ENCODE data around the gene HOXA2. TPM values are rescaled to one million over a fixed set of nuclear protein-coding genes. Genes with fewer than 3 reads are reported as not detected.

HOXA2 gene
- 1 to 10 TPM in 1 of 4 donors, under 1 TPM in 1, not detected in 2; 0.97 to 6.9 TPM for polyA plus RNA-seq
- long read RNA-seq, donor 1, partial matches to known transcripts = 0 of 3 reads
- long read RNA-seq, donor 1, other reads (novel, unspliced or antisense) = 0 of 3 reads
- long read RNA-seq, donor 2, partial matches to known transcripts = 0 of 4 reads
- long read RNA-seq, donor 2, other reads (novel, unspliced or antisense) = 0 of 4 reads
- long read RNA-seq, donor 3, partial matches to known transcripts = 0 of 3 reads
- long read RNA-seq, donor 3, other reads (novel, unspliced or antisense) = 0 of 3 reads
- long read RNA-seq, donor 4 = 0 reads
- long read RNA-seq, donor 5, partial matches to known transcripts = 0 of 2 reads
- long read RNA-seq, donor 5, other reads (novel, unspliced or antisense) = 0 of 2 reads
- long read RNA-seq, donor 6, partial matches to known transcripts = 0 of 3 reads
- long read RNA-seq, donor 6, other reads (novel, unspliced or antisense) = 0 of 3 reads
- long read RNA-seq, donor 7 = 0 reads
- long read RNA-seq, donor 8 = 0 reads
- long read RNA-seq, donor 9, partial matches to known transcripts = 0 of 1 reads
- long read RNA-seq, donor 9, other reads (novel, unspliced or antisense) = 0 of 1 reads
- long read RNA-seq, donor 10, transcript HOXA2-201 (2 exons, 1,814 nt) = minor isoform, 6 of 15 reads
- long read RNA-seq, donor 10, transcript HOXA2-202 (1 exons, 1,993 nt) = major isoform, 9 of 15 reads
- long read RNA-seq, donor 10, partial matches to known transcripts = 0 of 15 reads
- long read RNA-seq, donor 10, other reads (novel, unspliced or antisense) = 0 of 15 reads

GRCh38 chr7:27102581-27103442, at the start of gene HOXA2:
Gene HOXA2 (minus strand): TSS chr7:27102683. CDS start chr7:27102500, 183 bp downstream.
- 8 to 13% (median 9%) methylated on average over 29 of the region's 29 CpGs for WGBS, 3 donors
- Histone ChIP-seq H3K9me3 (ENCODE audit: control insufficient read depth in 2 of 2, insufficient read depth in 1 of 2, low read depth in 1 of 2, low read length in 1 of 2) (no peaks in the 10 kb centered on the region), H3K4me1 (ENCODE audit: control insufficient read depth in 3 of 3, insufficient read depth in 2 of 3, low read depth in 1 of 3, low read length in 2 of 3) (peaks cover 2 to 7% (median 2%) of the 10 kb centered on the region in 3 donors), H3K27ac (ENCODE audit: low read depth in 1 of 3, low read length in 2 of 3) (peak within 1 kb of the TSS; percentile 59 to 87 (median 73)), H3K4me3 (ENCODE audit: low read depth in 1 of 3, low read length in 3 of 3) (peak within 1 kb of the TSS; percentile 10 to 45 (median 17)), H3K27me3 (ENCODE audit: control insufficient read depth in 3 of 3, insufficient read depth in 3 of 3, low read length in 3 of 3) (peaks cover 5 to 87% (median 13%) of the 10 kb centered on the region in 3 donors), H3K36me3 (ENCODE audit: control insufficient read depth in 3 of 3, insufficient read depth in 2 of 3, low read depth in 1 of 3, low read length in 3 of 3) (peaks cover 0 to 22% (median 0%) of the 10 kb centered on the region in 3 donors)
- DNase-seq = peak in 1 of 2 donors; percentile 60
- FAIRE-seq = no peak

- WGBS, 3 donors = 6 to 12% (median 10%) methylated on average over 27 of the region's 27 CpGs
- no peak for DNase-seq
- H3K4me1 ChIP-seq (ENCODE audit: control insufficient read depth in 3 of 3, insufficient read depth in 2 of 3, low read depth in 1 of 3, low read length in 2 of 3) = peaks cover 0 to 35% (median 0%) of the 10 kb centered on the region in 3 donors
- H3K36me3 ChIP-seq (ENCODE audit: control insufficient read depth in 3 of 3, insufficient read depth in 2 of 3, low read depth in 1 of 3, low read length in 3 of 3) = peaks cover 0 to 5% (median 0%) of the 10 kb centered on the region in 3 donors
- no peaks in the 10 kb centered on the region for H3K9me3 ChIP-seq (ENCODE audit: control insufficient read depth in 2 of 2, insufficient read depth in 1 of 2, low read depth in 1 of 2, low read length in 1 of 2)
- peak overlapping the region in 2 of 3 donors; percentile 71 to 83 for H3K27ac ChIP-seq (ENCODE audit: low read depth in 1 of 3, low read length in 2 of 3)
- peaks cover 10 to 98% (median 49%) of the 10 kb centered on the region in 3 donors for H3K27me3 ChIP-seq (ENCODE audit: control insufficient read depth in 3 of 3, insufficient read depth in 3 of 3, low read length in 3 of 3)
- H3K4me3 ChIP-seq (ENCODE audit: low read depth in 1 of 3, low read length in 3 of 3) = peak overlapping the region; percentile 19 to 66 (median 62)
- no peak for FAIRE-seq
Observed at GRCh38 chr7:27151341-27151930, 49.0 kb upstream of the HOXA2 start.

DNA sequence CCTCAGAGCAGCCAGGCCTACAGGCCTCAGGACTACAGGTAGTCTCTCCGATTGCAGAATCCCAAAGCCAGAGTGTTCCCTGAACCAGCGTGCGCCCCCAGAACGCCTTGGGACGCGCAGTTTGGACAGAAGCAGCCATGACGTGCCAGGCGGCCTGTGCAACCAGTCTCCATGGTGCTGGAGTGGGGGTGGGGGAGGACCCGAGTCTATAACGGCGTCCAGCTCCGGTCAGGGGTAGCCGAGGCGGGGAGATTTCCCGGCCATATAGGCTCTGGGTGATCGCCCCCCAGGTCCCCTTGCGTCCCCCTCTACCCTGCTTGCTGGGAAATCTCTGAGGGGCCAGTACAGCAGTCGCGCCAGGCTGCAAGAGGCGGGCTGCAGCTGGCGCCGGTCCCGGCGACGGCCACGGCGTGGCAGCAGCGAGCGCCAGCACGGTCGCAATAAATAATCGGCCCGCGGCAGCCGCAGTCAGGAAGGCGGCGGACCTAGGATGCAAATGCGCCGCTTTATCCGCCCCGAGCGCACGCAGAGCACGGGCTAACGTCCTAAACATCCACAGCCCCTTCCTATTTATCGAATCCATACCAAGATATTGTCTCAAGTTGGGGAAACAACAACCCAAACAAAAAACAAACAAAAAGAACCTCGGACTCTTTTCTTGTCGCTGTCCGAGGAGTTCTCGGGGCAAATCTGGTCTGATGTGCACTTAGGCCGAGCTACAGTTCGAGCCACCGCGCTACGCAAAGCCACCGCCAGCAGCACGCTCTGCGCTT, 48.3 kb upstream of the HOXA2 start:
- Histone ChIP-seq H3K4me3 (ENCODE audit: low read depth in 1 of 3, low read length in 3 of 3) (peak overlapping the region; percentile 19 to 66 (median 62)), H3K36me3 (ENCODE audit: control insufficient read depth in 3 of 3, insufficient read depth in 2 of 3, low read depth in 1 of 3, low read length in 3 of 3) (peaks cover 0 to 7% (median 0%) of the 10 kb centered on the region in 3 donors), H3K27me3 (ENCODE audit: control insufficient read depth in 3 of 3, insufficient read depth in 3 of 3, low read length in 3 of 3) (peaks cover 8 to 98% (median 42%) of the 10 kb centered on the region in 3 donors), H3K27ac (ENCODE audit: low read depth in 1 of 3, low read length in 2 of 3) (peak overlapping the region in 2 of 3 donors; percentile 71 to 83), H3K4me1 (ENCODE audit: control insufficient read depth in 3 of 3, insufficient read depth in 2 of 3, low read depth in 1 of 3, low read length in 2 of 3) (peaks cover 0 to 30% (median 0%) of the 10 kb centered on the region in 3 donors), H3K9me3 (ENCODE audit: control insufficient read depth in 2 of 2, insufficient read depth in 1 of 2, low read depth in 1 of 2, low read length in 1 of 2) (no peaks in the 10 kb centered on the region)
- peak; percentile 54 to 91 for DNase-seq
- no peak for FAIRE-seq
- WGBS, 3 donors = 2 to 3% (median 3%) methylated on average over 57 to 58 of the region's 58 CpGs

GRCh38 chr7:27149842-27150567, 47.5 kb upstream of the HOXA2 start:
- WGBS, 3 donors = 47 to 60% (median 50%) methylated on average over 13 of the region's 13 CpGs
- Histone ChIP-seq H3K27ac (ENCODE audit: low read depth in 1 of 3, low read length in 2 of 3) (peak overlapping the region in 2 of 3 donors; percentile 1 to 83), H3K27me3 (ENCODE audit: control insufficient read depth in 3 of 3, insufficient read depth in 3 of 3, low read length in 3 of 3) (peaks cover 8 to 98% (median 35%) of the 10 kb centered on the region in 3 donors), H3K4me3 (ENCODE audit: low read depth in 1 of 3, low read length in 3 of 3) (peak overlapping the region; percentile 19 to 66 (median 62)), H3K9me3 (ENCODE audit: control insufficient read depth in 2 of 2, insufficient read depth in 1 of 2, low read depth in 1 of 2, low read length in 1 of 2) (no peaks in the 10 kb centered on the region), H3K36me3 (ENCODE audit: control insufficient read depth in 3 of 3, insufficient read depth in 2 of 3, low read depth in 1 of 3, low read length in 3 of 3) (peaks cover 0 to 14% (median 0%) of the 10 kb centered on the region in 3 donors), H3K4me1 (ENCODE audit: control insufficient read depth in 3 of 3, insufficient read depth in 2 of 3, low read depth in 1 of 3, low read length in 2 of 3) (peaks cover 0 to 27% (median 0%) of the 10 kb centered on the region in 3 donors)
- DNase-seq (no peak), FAIRE-seq (no peak)

- Histone ChIP-seq H3K4me3 (ENCODE audit: low read depth in 1 of 3, low read length in 3 of 3) (peak overlapping the region in 2 of 3 donors; percentile 7 to 42), H3K9me3 (ENCODE audit: control insufficient read depth in 2 of 2, insufficient read depth in 1 of 2, low read depth in 1 of 2, low read length in 1 of 2) (no peaks in the 10 kb centered on the region), H3K36me3 (ENCODE audit: control insufficient read depth in 3 of 3, insufficient read depth in 2 of 3, low read depth in 1 of 3, low read length in 3 of 3) (peaks cover 0 to 24% (median 0%) of the 10 kb centered on the region in 3 donors), H3K27me3 (ENCODE audit: control insufficient read depth in 3 of 3, insufficient read depth in 3 of 3, low read length in 3 of 3) (peaks cover 4 to 98% (median 32%) of the 10 kb centered on the region in 3 donors), H3K27ac (ENCODE audit: low read depth in 1 of 3, low read length in 2 of 3) (peak overlapping the region in 2 of 3 donors; percentile 47 to 78), H3K4me1 (ENCODE audit: control insufficient read depth in 3 of 3, insufficient read depth in 2 of 3, low read depth in 1 of 3, low read length in 2 of 3) (peaks cover 0 to 35% (median 0%) of the 10 kb centered on the region in 3 donors)
- FAIRE-seq = no peak
- WGBS, 3 donors = 14 to 42% (median 31%) methylated on average over 28 to 30 of the region's 30 CpGs
- no peak for DNase-seq
Observed at GRCh38 chr7:27148756-27149641, 46.5 kb upstream of the HOXA2 start.

DNA sequence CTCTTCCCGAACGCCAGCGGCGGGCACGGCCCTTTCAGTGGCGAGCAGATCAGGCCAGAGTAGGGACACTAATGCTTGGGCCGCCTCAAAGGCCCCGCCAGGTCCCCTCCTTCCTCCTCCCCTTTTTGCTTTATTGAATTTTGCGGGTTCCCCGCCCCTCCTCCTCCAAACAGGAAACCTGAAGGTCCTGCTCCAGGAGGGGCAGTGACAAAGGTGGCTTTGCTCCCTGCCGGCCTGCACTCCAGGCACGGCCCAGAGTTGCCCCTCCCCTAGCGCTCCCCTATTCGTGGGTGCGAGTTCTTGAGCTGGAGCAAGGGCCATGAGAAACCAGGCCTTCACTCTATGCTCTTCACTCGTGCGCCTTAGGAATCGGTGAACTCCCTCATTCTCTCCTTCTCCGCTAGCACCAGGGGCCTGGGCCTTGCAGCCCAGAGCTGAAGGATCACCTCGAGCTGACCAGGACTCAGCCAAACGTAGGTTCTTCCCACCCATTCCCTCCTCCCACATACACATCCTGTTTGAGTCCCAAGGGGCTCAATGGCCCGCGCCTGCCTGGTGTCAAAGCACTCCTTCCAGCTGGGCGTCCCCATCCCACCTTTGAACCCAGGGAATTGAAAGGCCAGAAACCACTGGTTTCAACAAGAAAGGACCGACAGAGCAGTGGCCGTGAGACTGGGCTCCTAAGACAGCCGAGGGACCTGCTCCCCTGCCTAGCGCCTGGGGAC, 45.7 kb upstream of the HOXA2 start:
- H3K36me3 ChIP-seq (ENCODE audit: control insufficient read depth in 3 of 3, insufficient read depth in 2 of 3, low read depth in 1 of 3, low read length in 3 of 3) = peaks cover 0 to 26% (median 0%) of the 10 kb centered on the region in 3 donors
- DNase-seq (peak in 1 of 2 donors; percentile 62), FAIRE-seq (no peak)
- H3K4me1 ChIP-seq (ENCODE audit: control insufficient read depth in 3 of 3, insufficient read depth in 2 of 3, low read depth in 1 of 3, low read length in 2 of 3) = peaks cover 0 to 37% (median 0%) of the 10 kb centered on the region in 3 donors
- H3K27me3 ChIP-seq (ENCODE audit: control insufficient read depth in 3 of 3, insufficient read depth in 3 of 3, low read length in 3 of 3) = peaks cover 3 to 92% (median 28%) of the 10 kb centered on the region in 3 donors
- WGBS, 3 donors = 18 to 26% (median 21%) methylated on average over 26 to 28 of the region's 28 CpGs
- peak overlapping the region; percentile 7 to 42 (median 7) for H3K4me3 ChIP-seq (ENCODE audit: low read depth in 1 of 3, low read length in 3 of 3)
- H3K9me3 ChIP-seq (ENCODE audit: control insufficient read depth in 2 of 2, insufficient read depth in 1 of 2, low read depth in 1 of 2, low read length in 1 of 2) = no peaks in the 10 kb centered on the region
- peak overlapping the region in 2 of 3 donors; percentile 47 to 78 for H3K27ac ChIP-seq (ENCODE audit: low read depth in 1 of 3, low read length in 2 of 3)

Measured in small intestine (tissue), 16 donors.